ENCODE results near the gene GSG1L.

GSG1L gene

DNA sequence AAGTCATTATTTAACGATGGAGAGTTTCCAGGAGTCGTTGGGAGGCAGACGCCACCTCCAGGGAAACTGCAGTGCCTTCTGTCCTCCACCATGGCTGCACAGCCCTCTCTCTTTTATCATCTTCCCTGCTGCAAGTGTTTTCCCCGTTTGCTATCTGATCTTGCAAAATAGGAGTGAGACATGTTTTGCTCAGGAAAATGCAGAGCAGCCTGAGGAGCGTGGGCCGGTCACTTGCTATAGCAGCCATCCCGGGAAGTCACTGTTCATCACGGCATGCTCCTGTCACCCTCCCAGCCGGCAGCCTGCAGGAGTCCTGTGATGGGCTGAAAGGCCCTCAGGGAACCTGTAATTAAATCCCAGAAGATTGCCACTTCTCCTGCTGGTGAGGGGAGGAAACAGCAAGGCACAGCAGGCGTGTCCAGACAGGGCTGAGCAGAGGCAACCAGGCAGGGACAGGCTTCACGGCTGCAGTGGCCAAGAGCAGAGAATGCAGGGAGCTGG is 143.1 kb downstream of the GSG1L start:
- Histone ChIP-seq H3K27me3 (ENCODE audit: low read length) (no peaks in the 10 kb centered on the region), H3K9ac (ENCODE audit: low read length) (no peak overlapping the region), H3K9me2 (replicated peaks; ENCODE audit: insufficient read depth, low read length) (no peaks in the 10 kb centered on the region), H4K20me1 (ENCODE audit: low read depth, low read length) (no peaks in the 10 kb centered on the region), H2AFZ (ENCODE audit: low read depth, low read length, severe bottlenecking) (no peak overlapping the region), H3K36me3 (ENCODE audit: low read length) (no peaks in the 10 kb centered on the region), H3F3A (ENCODE audit: insufficient read depth) (no peaks in the 10 kb centered on the region), H3K79me2 (ENCODE audit: insufficient read depth, low read length) (no peaks in the 10 kb centered on the region), H3K27ac (ENCODE audit: low read depth, low read length) (no peak overlapping the region), H3K4me3 (ENCODE audit: insufficient read depth, low read length, poor library complexity, severe bottlenecking) (no peak overlapping the region), H3K9me3 (ENCODE audit: insufficient read depth, low read length) (no peaks in the 10 kb centered on the region), H3K4me2 (ENCODE audit: low read depth, low read length, poor library complexity, severe bottlenecking) (no peak overlapping the region)
- TF ChIP-seq, protein P1, sequence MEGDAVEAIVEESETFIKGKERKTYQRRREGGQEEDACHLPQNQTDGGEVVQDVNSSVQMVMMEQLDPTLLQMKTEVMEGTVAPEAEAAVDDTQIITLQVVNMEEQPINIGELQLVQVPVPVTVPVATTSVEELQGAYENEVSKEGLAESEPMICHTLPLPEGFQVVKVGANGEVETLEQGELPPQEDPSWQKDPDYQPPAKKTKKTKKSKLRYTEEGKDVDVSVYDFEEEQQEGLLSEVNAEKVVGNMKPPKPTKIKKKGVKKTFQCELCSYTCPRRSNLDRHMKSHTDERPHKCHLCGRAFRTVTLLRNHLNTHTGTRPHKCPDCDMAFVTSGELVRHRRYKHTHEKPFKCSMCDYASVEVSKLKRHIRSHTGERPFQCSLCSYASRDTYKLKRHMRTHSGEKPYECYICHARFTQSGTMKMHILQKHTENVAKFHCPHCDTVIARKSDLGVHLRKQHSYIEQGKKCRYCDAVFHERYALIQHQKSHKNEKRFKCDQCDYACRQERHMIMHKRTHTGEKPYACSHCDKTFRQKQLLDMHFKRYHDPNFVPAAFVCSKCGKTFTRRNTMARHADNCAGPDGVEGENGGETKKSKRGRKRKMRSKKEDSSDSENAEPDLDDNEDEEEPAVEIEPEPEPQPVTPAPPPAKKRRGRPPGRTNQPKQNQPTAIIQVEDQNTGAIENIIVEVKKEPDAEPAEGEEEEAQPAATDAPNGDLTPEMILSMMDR (IDR thresholded peaks at IDR 0.05; ENCODE audit: insufficient read depth, low read length, poor library complexity, severe bottlenecking), result no peak
- no peak for TF ChIP-seq EZH2phosphoT487 (conservative IDR thresholded peaks at IDR 0.05; ENCODE audit: low read length)

DNA sequence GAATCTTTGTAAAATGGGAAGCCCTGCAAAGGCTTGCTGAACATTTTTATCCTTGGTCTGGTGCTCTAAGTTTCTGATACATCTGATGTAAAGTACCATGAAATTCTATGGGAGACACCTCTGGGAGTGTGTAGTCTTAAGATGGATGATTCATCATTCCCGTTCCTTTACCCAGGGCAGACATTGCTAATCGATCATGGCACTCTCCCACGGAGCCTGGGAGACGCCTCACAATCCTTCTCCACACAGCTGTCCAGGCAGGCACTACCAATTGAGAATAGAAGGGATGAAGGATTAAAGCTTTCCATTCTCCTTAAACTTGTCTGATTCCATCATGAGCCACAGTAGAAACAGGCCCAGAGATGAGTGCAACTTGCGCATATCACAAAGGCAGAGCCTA is 144.8 kb downstream of the GSG1L start:
- Histone ChIP-seq H3K9ac (ENCODE audit: low read length) (no peak overlapping the region), H3K27ac (ENCODE audit: low read depth, low read length) (no peak overlapping the region), H3K4me2 (ENCODE audit: low read depth, low read length, poor library complexity, severe bottlenecking) (no peak overlapping the region), H3K9me2 (replicated peaks; ENCODE audit: insufficient read depth, low read length) (no peaks in the 10 kb centered on the region), H3K79me2 (ENCODE audit: insufficient read depth, low read length) (no peaks in the 10 kb centered on the region), H4K20me1 (ENCODE audit: low read depth, low read length) (no peaks in the 10 kb centered on the region), H3F3A (ENCODE audit: insufficient read depth) (no peaks in the 10 kb centered on the region), H3K4me3 (ENCODE audit: insufficient read depth, low read length, poor library complexity, severe bottlenecking) (no peak overlapping the region), H3K27me3 (ENCODE audit: low read length) (no peaks in the 10 kb centered on the region), H2AFZ (ENCODE audit: low read depth, low read length, severe bottlenecking) (no peak overlapping the region), H3K36me3 (ENCODE audit: low read length) (no peaks in the 10 kb centered on the region), H3K9me3 (ENCODE audit: insufficient read depth, low read length) (no peaks in the 10 kb centered on the region)
- TF ChIP-seq EZH2phosphoT487 (conservative IDR thresholded peaks at IDR 0.05; ENCODE audit: low read length), result no peak
- TF ChIP-seq, protein P1 (IDR thresholded peaks at IDR 0.05; ENCODE audit: insufficient read depth, low read length, poor library complexity, severe bottlenecking), result no peak

DNA sequence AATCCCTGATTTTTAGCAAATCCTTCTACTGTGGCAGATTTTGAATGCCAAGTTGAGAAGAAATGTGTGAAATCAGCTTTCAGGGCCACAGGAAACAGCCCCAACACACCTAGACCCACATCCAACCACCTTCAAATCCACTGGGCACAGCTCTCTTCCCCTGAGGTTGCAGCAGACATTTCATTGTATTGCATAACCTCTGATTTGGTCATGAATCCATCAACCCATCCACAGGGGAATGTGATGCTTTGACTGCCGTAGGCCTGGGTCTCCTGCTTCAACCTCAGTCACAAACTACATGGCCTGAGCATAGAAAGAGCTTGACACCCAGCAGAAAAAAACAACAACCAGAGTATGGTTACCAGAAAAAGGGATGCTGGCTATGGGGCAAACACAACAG is 145.6 kb downstream of the GSG1L start:
- H3K4me3 ChIP-seq (ENCODE audit: insufficient read depth, low read length, poor library complexity, severe bottlenecking), result no peak overlapping the region
- H3K9me2 ChIP-seq (replicated peaks; ENCODE audit: insufficient read depth, low read length), result no peaks in the 10 kb centered on the region
- H3K9me3 ChIP-seq (ENCODE audit: insufficient read depth, low read length), result no peaks in the 10 kb centered on the region
- no peaks in the 10 kb centered on the region for H4K20me1 ChIP-seq (ENCODE audit: low read depth, low read length)
- no peak overlapping the region for H3K9ac ChIP-seq (ENCODE audit: low read length)
- no peak overlapping the region for H2AFZ ChIP-seq (ENCODE audit: low read depth, low read length, severe bottlenecking)
- no peaks in the 10 kb centered on the region for H3K79me2 ChIP-seq (ENCODE audit: insufficient read depth, low read length)
- H3K27ac ChIP-seq (ENCODE audit: low read depth, low read length), result no peak overlapping the region
- H3K27me3 ChIP-seq (ENCODE audit: low read length), result no peaks in the 10 kb centered on the region
- H3K4me2 ChIP-seq (ENCODE audit: low read depth, low read length, poor library complexity, severe bottlenecking), result no peak overlapping the region
- TF ChIP-seq, protein P1 (IDR thresholded peaks at IDR 0.05; ENCODE audit: insufficient read depth, low read length, poor library complexity, severe bottlenecking), result no peak
- TF ChIP-seq EZH2phosphoT487 (conservative IDR thresholded peaks at IDR 0.05; ENCODE audit: low read length), result no peak
- no peaks in the 10 kb centered on the region for H3K36me3 ChIP-seq (ENCODE audit: low read length)
- no peaks in the 10 kb centered on the region for H3F3A ChIP-seq (ENCODE audit: insufficient read depth)
